NK-92 (cell line): Measurements from ENCODE around the gene CCBE1.

Source experiments
- DNase-seq: peaks from one replicate; lab custom pipeline; 2025; ENCODE audit not compliant: unreplicated experiment; lab: John Stamatoyannopoulos, UW

Gene CCBE1

DNA sequence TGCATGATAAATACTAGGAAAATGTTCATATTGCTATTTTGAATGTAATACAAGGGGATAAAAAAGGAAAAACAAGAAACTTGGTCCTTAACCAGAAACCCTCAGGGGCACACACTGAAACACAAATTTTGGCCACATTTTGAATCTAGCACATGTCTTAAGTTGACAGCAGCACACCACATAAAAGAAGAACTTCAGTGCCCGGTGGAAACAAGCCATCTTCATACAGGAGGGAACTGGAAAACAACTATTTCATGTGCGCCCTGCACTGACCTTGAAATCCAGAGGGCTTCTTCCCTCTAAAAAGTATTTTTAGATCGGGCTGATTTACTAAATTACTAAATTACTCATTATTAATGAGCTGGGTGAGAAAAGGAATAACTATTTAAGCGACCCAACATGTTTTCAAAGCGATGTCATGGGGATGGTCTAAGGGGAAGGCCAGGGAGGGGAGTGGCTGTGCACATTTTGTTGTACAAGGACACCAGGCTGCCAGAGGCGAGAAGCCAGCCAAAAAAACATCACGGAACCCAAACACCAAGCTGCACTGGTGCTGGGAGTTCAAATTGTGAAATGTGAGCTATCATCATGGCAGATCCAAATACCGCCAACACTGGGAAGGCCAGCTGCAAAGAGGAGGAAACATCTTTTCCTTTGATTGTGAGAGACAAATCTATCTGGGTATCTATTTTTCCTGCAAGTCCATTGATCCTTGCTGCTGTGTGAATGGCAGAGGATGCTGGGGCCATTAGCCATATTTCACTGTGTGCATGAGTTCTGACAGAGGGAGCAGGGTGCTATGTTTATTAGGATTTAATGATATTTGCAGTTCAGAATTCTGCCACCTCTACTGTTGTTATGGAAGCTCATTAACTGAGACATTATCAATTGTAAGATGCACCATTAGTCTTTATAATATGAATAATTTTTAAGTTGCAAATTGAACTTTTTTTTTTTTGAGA is 187.5 kb downstream of the CCBE1 start:
- DNase-seq: no peak

DNA sequence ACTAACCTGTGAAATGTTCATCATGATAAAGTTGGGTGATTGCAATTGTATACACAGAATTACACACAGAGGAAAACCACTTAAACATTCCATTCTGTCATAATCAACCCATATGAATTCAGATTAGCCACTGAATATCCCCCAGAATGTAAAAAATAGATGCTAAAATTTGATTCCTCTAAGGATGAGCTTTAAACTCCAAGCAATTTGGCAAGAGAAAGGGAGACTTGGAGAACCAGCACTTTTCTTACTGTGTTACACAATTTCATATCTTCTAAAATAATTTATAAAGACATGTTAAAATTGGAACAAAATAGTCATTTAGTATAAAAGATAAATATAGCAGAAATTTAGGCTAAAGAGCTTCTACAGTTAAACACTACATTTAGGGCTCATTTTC is 191.9 kb downstream of the CCBE1 start:
- no peak for DNase-seq

DNA sequence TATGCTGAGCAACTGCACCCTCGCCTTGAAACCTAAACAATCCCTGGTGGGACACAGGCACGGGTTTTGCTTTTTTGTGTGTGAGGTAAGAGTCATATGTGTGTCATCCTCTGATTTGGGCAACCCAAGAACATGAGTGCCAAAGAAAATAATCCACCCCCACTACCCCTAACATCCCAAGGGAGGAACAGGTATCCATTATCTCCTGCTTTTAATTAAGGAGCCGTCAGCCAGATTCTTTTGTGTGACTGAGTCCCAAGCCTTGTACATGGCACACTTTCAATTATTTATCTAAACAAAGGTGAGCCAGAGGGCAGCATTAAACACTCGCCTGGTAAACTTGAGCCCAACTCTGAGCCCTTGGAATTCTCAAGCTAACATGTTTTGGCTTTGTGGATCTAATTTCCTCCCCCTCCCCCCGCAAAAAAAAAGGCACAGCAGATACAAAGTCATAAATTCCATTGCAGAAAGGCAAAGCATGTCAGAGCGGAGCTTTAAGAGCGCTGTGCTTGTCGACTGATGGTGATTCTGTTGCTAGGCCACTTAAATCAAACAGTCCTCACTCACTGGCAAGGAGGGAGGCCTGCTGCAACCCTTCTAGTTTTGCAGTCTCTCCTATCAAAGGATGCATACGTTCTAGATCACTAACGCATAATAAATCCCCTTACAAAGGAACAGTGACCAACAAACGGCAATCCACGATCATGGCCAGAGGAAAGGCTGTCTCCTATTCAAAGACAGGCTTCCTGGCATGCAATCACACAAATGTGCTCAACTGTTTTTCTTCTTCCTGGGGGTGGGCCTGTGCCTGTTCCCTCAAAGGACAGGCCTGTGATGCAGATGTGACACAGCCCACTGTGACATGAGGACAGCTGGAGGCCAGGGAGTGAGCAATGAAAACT is 194.7 kb downstream of the CCBE1 start:
- DNase-seq: no peak

DNA sequence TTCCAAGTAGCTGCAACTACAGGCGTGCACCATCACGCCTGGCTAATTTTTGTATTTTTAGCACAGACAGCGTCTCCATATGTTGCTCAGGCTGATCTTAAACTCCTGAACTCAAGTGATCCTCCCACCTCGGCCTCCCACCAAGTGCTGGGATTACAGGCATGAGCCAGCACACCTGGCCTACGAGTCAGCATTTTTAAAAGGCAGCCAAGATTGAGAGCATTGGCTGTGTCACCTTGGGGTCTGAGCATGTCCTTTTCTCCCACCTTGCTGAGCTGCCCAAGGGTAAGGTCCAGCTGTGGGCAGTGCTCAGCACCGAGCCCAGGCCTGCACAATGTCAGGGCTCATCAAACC is 195.3 kb downstream of the CCBE1 start:
- no peak for DNase-seq

DNA sequence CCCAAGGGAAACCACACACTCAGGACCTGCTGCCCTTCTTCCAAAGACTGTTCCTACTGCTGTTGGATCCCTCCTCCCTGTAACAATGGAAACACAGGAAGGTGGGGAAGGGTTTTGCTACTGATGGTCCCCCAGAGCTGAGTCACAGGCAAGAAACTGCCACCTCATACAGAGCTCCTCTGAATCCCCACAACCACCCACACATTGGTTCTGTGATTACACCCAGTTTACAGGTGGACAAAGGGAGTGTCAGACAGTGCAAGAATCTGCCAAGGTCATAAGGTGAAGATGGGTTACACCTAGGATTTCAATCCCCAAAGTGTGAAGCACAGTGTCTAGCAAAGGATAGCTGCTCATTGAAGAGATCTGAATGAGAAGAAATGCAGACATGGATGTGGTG is 196.5 kb downstream of the CCBE1 start:
- no peak for DNase-seq

DNA sequence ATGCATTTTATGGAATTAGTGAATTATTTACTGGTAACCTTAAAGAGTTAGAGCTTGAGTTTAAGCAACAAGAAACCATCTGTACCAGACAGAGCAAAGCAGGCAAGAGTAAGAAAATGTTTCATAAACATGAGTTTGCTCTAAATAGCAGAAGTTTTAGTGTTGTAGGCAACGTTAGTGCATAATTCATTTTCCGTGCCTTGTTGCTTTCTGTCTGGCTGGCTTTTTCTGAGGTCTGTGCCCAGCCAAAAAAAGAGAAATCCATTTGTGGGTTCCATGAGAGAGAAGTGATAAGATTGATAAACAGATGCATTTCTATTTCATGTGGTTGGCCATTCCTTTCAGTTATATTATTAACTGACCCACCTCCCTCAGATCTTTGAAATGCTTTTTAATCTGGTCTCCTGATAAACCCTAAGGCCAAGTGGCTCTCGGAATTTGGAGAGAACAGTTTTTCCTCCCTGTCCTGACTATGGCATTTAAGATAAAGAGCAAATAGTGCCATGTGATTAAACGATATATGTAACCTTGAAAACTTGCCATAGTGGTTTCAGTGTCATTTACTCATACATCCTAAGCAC is 198.6 kb downstream of the CCBE1 start:
- DNase-seq: no peak

DNA sequence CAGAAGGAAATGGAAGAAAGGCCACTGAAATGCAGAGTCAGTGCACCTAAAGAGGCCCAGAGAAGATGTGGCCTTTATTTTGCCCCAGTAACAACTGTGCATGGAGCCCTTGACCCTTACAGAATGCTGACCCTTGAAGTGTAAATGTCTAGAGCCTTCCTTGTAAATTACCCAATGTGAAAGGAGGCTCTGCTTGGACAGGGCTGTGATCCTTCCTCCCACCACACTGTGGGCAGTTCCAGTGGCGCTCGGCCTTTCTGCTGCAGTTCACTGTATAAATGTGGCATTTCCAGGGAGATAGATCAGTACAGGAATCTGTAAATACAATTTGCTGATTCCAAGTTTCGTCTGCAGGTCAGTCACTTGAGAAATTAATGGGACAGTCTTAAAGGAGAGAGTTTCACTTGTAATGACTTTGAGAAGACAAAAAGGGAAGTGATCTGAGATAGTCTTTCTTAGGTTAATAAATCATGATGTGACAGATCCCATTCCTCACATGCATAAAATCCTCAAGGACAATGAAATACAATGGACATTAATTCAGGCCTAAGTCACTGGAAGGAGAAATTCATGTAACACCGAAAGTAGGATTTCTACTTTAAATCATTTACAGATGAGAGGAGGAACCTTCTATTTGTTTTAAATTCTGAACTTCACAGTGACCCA is 204.3 kb downstream of the CCBE1 start:
- DNase-seq: no peak

DNA sequence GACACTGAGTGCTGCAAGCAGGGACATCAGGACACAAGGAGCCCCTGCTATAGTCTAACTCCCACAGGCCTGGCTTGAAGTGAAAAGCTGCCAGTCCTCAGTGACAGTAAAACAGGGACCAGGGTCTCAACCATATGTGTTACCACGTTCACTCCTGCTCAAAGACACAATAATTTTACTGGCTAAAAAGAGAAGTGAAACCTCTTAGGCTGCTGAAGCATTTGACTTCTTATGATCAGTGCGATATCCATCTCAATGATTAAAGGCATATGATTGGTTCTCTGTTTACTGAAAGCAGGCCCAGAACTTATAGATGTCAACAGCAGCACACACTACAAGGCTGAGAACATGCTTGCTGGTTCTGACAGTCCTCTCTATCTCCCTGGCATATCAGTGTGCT is 208.3 kb downstream of the CCBE1 start:
- DNase-seq: no peak

DNA sequence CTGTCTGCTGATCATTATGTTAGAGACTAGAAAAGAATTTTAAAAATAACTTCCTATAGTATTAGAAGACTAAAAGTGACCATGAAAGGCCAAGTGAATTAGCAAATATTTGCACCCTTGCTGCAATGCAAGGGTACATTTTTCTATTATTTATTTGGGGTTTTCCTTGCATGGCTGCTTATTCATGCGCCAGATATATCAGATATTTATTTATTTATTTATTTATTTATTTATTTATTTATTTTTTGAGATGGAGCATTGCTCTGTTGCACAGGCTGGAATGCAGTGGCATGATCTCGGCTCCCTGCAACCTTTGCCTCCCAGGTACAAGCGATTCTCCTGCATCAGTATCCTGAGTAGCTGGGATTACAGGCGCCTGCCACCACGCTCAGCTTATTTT is 211.8 kb downstream of the CCBE1 start:
- DNase-seq: no peak

DNA sequence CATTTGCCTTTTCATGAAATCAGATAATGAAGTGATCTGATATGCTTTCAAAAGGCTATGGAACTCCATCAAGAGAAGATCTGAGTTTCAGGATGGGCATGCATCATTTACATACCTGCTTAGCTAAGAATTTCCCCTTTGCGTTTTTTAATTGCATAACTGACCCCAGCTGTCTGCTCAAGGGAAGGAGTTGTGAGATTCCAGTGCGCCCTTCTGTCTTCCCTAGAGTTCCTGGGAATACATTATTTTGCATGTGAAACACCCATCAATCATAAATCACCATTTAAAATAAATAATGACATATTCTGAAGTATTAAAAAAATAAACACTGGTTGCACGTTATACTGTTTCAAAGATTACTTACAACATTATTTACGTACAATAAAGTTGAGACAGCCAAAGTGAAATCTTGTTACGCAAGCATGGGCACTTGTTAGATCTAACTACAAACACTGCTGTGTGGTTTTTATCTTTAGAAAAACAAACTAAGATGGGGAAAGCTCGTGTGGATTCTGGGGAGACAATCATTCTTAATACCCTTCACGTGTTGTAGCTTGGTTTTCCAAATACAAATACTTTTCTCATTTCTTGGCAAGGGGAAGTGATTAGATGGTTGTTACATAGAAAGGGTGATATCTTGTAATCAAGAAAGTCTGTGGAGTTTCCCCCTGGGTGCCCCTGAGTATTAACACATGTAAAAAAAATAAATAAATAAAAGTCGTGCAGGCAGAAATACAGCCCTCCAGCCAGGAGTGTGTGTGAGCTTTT is 212.5 kb downstream of the CCBE1 start:
- DNase-seq: no peak

DNA sequence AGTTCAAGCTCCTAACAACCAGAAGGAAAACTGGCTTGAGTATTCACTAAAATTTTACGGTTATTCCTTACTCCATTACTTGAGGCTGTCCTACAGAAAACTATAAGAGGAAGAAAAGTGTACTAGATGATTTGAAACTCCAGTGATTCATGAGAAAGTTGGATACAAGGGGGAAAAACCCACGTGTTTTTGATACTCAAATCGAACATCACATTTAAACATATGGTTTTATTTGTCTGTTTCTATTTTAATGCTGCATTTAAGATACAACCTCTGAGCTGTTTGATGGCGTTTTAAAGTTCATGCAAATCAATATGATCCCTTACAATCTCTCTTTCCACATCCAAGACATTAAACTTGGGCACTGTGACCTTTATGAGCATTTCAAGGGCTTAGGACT is 213.1 kb downstream of the CCBE1 start:
- no peak for DNase-seq

DNA sequence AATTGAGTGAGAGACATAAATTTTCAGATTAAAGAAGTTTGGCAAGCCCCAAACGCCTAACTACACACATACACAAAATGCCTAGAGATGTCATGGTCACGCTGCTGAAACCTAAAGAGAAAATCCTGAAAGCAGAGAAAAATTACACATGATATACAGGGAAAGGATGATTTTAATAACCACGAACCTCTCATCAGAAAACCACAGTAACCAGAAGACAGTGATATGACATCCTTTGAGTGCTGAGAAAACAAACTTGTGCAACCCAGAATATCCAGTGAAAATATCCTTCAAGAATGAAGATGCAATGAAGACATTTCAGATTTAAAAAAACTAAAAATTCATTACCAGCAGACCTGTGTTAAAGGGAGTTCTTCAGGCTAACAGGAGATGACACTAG is 215.8 kb downstream of the CCBE1 start:
- no peak for DNase-seq

DNA sequence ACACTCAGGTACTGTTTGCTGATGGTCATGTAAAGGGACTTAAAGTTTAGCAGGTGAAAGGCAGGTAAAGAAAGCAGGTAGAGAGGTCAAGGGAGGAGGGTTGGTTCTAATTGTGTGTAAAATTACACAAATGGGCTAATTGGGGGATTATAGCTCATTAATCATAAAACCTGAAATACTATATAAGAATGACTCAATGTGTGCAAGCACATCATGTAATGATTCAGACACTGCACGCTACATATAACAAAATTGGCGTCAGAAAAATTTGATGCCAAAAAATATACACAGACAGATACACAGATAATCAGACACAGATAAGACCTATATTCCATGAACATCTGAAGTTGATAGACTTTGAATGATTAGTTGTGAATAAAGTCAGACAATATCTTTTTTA is 217.4 kb downstream of the CCBE1 start:
- no peak for DNase-seq

DNA sequence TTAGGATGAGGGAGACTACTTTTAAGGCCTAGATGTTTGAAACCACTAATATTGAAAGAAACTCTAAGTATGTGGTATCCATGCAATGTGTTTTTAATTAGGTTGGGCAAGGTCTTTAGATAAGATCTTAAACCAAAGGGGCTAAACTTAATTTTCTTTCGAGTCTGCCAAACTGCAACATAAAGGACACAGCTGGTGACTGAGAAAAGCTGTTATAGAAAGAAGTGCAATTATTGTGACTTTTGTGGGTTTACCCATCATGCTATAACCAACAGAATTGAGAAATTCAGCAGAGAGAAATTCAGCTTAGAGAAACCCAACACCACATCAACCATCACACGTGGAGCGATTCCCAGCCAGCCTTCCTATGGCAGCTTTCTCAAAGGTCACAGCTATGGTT is 218.6 kb downstream of the CCBE1 start:
- DNase-seq: no peak

DNA sequence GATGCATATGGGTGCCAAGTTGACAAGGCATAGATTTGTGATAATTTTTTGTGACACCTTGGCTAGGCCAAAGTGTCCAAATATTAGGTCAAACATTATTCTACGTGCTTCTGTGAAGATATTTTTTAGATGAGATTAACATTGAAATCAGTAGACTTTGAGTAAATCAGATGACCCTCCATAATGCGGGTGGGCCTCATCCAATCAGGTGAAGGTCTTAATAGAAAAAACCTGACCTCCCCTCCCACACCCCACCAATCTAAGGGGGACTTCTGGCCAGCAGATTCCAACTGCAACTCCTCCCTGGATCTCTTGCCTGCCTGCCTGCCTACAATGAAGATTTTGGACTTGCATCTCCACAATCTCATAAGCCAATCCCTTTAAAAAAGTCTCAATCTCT is 219.4 kb downstream of the CCBE1 start:
- no peak for DNase-seq

DNA sequence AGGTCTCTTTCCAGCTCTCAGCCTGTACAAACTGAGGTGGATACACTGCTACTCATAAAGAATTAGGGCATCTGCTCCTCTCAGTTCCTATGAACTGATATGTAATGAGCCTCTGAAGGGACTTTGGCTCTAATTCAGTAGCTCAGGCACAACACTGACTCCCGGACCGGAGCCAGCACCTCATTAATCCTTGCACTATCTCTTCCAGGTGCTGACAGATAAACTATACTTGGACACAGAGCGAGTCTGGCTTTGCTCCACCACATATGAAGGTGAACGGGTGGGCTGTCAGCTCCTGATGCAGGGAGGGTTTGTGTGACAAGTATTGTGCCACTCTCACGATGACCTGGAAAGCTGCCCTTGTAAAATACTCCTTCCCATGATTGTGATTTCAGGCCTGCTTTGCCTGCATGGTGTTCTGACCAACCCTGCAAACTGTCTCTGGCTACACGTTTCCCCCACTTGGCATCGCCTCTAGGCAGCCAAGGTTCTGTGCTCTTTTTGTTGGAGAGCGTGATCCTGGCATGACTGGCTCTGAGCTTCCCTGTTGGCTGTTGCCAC is 226.6 kb downstream of the CCBE1 start:
- no peak for DNase-seq

DNA sequence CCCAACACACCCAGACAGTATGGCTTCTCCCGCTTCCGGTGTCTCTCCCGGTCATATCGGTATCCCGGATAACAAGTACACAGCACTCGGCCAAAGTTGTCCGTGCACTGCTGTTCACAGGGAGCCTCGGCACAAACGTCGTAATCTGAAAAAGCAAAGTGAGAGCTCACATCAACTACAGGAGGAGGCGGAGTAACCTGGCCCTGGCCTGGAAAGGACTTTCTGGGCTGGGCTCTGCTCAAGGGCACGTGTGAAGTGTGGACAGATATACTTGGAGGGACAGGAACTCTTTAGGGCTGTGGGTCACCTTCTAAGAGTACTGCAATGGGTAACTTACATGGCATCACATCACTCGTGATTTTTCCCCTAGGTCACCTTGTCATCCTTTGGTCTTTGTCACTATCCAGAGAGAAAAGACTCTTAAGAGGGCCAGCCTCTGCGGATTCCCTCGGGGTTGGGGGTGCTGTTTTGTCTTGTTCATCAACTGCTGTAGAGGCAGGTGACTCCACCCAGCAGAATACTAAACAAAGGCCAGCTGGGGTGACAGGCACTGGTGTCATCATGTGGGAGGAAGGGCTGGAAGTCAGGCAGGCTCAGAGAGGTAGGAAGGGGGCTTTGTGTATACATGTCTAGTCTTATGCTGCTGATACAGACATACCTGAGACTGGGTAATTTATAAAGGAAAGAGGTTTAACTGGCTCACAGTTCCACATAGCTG is 227.6 kb downstream of the CCBE1 start:
- no peak for DNase-seq

DNA sequence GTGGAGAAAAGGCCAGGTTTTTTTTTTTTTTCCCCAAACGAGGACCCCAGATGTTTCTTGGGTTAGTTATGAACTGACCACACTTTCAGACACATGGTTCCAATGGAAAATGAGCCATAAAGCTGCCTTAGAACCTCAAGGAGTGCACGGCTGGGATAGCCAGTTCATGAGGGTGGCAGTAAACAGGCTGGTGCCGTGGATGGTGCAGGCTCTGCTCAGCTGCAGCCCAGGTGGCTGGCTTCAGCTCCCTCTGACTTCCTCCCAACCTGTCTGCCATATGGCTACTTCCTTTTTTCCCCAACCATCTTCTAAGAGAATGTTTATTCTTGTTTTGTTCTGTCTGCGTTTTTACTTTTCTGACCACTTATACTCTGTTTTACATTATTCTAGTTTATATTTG is 228.4 kb downstream of the CCBE1 start:
- no peak for DNase-seq

DNA sequence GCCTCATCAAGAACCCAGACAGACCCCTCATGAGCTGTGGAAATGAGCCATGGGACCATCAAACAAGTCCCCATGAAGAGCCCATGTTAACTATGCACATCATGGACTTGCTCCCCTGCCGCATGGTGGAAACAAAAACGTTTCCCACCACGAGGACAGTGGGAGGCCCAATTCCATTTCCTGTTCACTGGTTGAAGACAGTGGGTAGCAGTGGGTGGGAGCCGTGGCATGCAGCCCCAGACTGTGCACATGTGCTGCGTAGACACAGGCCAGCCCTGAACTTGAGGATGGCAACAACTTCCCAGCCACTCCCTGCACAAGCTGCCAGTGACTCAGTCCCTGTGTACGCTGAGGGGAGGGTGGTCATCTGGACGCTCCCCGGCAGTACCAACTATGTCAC is 229.7 kb downstream of the CCBE1 start:
- no peak for DNase-seq

DNA sequence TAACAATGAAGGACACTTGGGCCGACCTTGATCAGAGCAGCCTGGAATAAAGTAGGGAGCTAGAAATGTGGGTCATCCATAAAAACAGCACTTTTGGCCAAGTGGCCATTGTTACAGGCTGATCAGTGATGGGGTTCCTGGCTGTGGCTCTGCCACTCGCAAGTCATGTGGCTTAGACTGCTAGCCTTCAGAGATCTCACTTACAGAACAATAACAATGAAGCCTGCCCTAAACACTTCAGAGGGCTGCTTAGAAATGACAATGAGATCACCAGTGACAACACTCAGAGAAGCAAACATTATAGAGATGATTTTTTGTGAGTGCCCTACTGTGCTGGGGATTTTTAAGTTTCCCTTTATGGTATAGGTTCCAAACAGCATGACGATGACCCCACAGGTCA is 230.2 kb downstream of the CCBE1 start:
- no peak for DNase-seq
